Measurements from ENCODE around the gene OR2V1.
"Not testable (repeated sequence)": the region's sequence is repeated elsewhere in the genome, so short reads cannot be mapped to it uniquely, and the experiment has no call there.

Gene OR2V1

GRCh38 chr5:181160152-181160754 is 29.3 kb upstream of the OR2V1 start:
- DNase-seq (ENCODE audit: low spot score): no peak

GRCh38 chr5:181159286-181160151 is 28.6 kb upstream of the OR2V1 start:
- DNase-seq (ENCODE audit: low spot score): peak; percentile 56

- no peak for DNase-seq (ENCODE audit: low spot score)
Observed at GRCh38 chr5:181158869-181159268, 27.9 kb upstream of the OR2V1 start.

GRCh38 chr5:181156758-181157157 is 25.8 kb upstream of the OR2V1 start:
- DNase-seq (ENCODE audit: low spot score): no peak

GRCh38 chr5:181153814-181154213 is 22.8 kb upstream of the OR2V1 start:
- DNase-seq (ENCODE audit: low spot score): no peak

- DNase-seq (ENCODE audit: low spot score): peak; percentile 81
Observed at GRCh38 chr5:181152406-181152805, 21.4 kb upstream of the OR2V1 start.

GRCh38 chr5:181151146-181151545 is 20.2 kb upstream of the OR2V1 start:
- DNase-seq (ENCODE audit: low spot score): peak; percentile 30

GRCh38 chr5:181149806-181150733 is 19.1 kb upstream of the OR2V1 start:
- DNase-seq (ENCODE audit: low spot score): no peak

- no peak for DNase-seq (ENCODE audit: low spot score)
Observed at GRCh38 chr5:181149355-181149754, 18.4 kb upstream of the OR2V1 start.

GRCh38 chr5:181146927-181147636 is 16.1 kb upstream of the OR2V1 start, which contains the start of gene OR2V2:
Gene OR2V2 (plus strand): TSS chr5:181147586. CDS start chr5:181154943, 7,357 bp downstream.
- not testable (repeated sequence) for DNase-seq (ENCODE audit: low spot score)

GRCh38 chr5:181145133-181145532 is 14.2 kb upstream of the OR2V1 start:
- DNase-seq (ENCODE audit: low spot score): no peak

GRCh38 chr5:181142054-181142453 is 11.1 kb upstream of the OR2V1 start:
- DNase-seq (ENCODE audit: low spot score): no peak

GRCh38 chr5:181140766-181141165 is 9.8 kb upstream of the OR2V1 start:
- DNase-seq (ENCODE audit: low spot score): no peak

- no peak for DNase-seq (ENCODE audit: low spot score)
Observed at GRCh38 chr5:181138258-181138657, 7.3 kb upstream of the OR2V1 start.

GRCh38 chr5:181136361-181136955 is 5.5 kb upstream of the OR2V1 start:
- no peak for DNase-seq (ENCODE audit: low spot score)

- no peak for DNase-seq (ENCODE audit: low spot score)
Observed at GRCh38 chr5:181134259-181134658, 3.3 kb upstream of the OR2V1 start.

- DNase-seq (ENCODE audit: low spot score): peak; percentile 81
Observed at GRCh38 chr5:181133610-181134231, 2.8 kb upstream of the OR2V1 start.

- no peak for DNase-seq (ENCODE audit: low spot score)
Observed at GRCh38 chr5:181133083-181133482, 2.1 kb upstream of the OR2V1 start.

- no peak for DNase-seq (ENCODE audit: low spot score)
Observed at GRCh38 chr5:181131514-181131913, 545 bp upstream of the OR2V1 start.

GRCh38 chr5:181130081-181130480 is 888 bp downstream of the OR2V1 start:
- DNase-seq (ENCODE audit: low spot score): not testable (repeated sequence)

GRCh38 chr5:181129601-181130000 is 1.4 kb downstream of the OR2V1 start:
- no peak for DNase-seq (ENCODE audit: low spot score)

All from kidney capillary endothelial cell (primary cell).